Muscle layer of duodenum (tissue), 2 donors: ENCODE measurements around the gene NOS1AP.

Experiments used
- H3K27ac ChIP-seq: one replicate; pipeline ENCODE4 v1.7.0; 2013; ENCODE audit warnings: mild to moderate bottlenecking, low read length
- H3K27me3 ChIP-seq: one replicate; pipeline ENCODE4 v1.7.0; 2013; ENCODE audit warnings: low read depth, mild to moderate bottlenecking, control low read depth, low read length
- H3K36me3 ChIP-seq, 2 donors: one replicate each; pipeline ENCODE4 v1.7.0; 2013; ENCODE audit warnings: low read length in 2 of 2, control low read depth in 1 of 2, mild to moderate bottlenecking in 1 of 2; ENCODE audit not compliant: insufficient read depth in 2 of 2, control insufficient read depth in 1 of 2
- H3K4me1 ChIP-seq, 2 donors: one replicate each; pipeline ENCODE4 v1.7.0; 2013; ENCODE audit warnings: low read length in 2 of 2, mild to moderate bottlenecking in 2 of 2, control low read depth in 1 of 2, moderate library complexity in 1 of 2; ENCODE audit not compliant: insufficient read depth in 2 of 2, control insufficient read depth in 1 of 2
- H3K4me3 ChIP-seq, 2 donors: one replicate each; pipeline ENCODE4 v1.7.0; 2013; ENCODE audit warnings: low read length in 2 of 2, low read depth in 1 of 2, mild to moderate bottlenecking in 1 of 2
- H3K9me3 ChIP-seq, 2 donors: one replicate each; pipeline ENCODE4 v1.7.0; 2013; ENCODE audit warnings: low read length in 2 of 2, control low read depth in 1 of 2, mild to moderate bottlenecking in 1 of 2; ENCODE audit not compliant: control insufficient read depth in 1 of 2
- donor health status: healthy.

The NOS1AP gene

DNA sequence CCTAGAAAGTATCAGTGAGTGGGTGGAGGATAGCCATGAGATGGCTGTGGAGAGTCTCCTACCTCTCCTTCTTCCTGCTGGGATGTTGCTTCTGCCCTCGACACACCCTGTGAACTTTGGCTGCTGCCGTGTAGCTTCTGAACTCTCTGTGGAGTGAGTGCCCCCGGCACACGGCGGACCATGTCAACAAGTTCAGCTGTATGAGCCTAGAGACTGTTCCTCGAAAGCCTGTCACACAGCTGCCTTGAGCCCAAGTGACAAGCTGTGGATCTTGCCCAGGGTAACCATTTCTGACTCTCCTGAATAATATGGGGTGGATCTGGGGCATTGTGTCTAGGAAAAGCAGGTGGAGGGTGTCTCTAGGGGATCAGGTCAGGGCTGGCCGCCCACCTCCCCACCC lies 143.2 kb downstream of the NOS1AP start:
- H3K4me1 ChIP-seq, result peaks cover 13 to 27% of the 10 kb centered on the region in 2 donors
- H3K27ac ChIP-seq, result no peak overlapping the region
- H3K27me3 ChIP-seq, result no peaks in the 10 kb centered on the region
- H3K9me3 ChIP-seq, result no peaks in the 10 kb centered on the region
- H3K36me3 ChIP-seq, result no peaks in the 10 kb centered on the region
- no peak overlapping the region for H3K4me3 ChIP-seq

DNA sequence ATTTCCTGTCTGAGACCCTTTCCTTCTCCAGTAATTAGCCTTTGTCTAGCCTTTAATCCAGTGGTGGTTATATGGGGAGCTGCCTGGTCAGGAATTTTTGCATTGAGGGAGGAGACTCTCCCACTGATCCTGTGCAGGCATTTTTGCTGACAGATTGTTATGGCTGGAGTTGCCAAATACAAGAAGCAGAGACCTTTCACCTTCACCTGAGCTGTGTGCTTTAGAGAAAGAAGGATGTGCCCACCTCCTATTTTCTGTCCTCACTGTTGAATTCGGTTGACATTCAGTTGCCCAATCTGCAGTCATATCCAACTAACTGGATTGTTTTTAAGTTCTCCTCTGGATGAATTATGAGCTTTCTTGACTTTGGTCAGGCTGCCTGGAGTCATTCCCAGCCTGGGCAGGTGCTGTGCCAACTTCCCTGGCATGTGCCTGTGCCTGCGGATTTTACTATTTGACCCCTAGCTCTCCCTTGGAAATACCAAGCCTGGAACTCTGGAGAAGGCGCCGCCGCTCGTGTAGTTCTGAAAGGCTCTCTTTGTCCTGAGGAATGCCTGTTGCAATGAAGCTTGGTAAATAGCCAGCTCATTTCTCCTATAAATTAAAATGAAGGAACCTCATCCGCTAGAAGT lies 143.9 kb downstream of the NOS1AP start:
- no peaks in the 10 kb centered on the region for H3K27me3 ChIP-seq
- no peak overlapping the region for H3K4me3 ChIP-seq
- no peaks in the 10 kb centered on the region for H3K9me3 ChIP-seq
- no peaks in the 10 kb centered on the region for H3K36me3 ChIP-seq
- H3K4me1 ChIP-seq, result peaks cover 13 to 34% of the 10 kb centered on the region in 2 donors
- peak overlapping the region; percentile 39 for H3K27ac ChIP-seq

DNA sequence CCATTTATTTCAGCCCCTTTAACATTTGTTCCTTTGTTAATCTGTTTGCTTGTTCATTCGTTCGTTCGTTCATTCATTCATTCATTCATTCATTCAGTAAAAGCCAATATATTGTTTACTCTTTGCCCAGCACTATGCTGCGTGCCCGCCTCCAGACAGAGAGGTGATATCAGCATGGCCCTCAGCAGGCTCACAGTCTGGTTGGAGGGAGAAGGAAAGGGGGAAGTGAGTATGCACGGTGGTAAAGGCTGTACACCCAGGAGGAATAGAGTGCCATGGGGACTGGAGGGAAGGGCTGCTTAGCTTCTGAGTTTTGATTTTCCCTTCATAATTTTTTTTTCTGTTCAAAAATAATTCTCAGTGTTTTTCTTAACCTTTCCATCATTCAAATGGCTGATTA lies 144.7 kb downstream of the NOS1AP start:
- H3K27ac ChIP-seq, result no peak overlapping the region

DNA sequence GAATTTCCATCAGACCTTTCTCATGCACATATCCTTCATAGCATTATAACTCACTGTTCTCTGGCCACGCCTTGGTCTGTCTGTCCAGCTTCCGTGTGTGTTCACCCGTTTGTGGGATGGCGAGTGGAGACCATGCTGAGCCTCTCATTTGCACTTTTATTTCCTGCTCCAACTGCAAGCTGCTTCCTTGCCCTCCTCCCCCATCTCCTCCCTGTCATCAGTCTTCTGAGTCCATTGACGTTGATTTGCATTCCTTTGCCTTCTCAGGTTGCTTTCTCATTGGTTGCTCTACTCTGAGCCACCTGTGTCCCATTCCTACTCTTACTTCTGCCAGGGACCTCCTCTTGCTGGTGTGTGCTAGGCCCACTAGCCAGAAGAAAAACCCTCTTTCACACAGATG lies 146.4 kb downstream of the NOS1AP start:
- Histone ChIP-seq H3K9me3 (no peaks in the 10 kb centered on the region), H3K27me3 (no peaks in the 10 kb centered on the region), H3K27ac (no peak overlapping the region), H3K4me3 (no peak overlapping the region), H3K4me1 (peaks cover 13 to 45% of the 10 kb centered on the region in 2 donors), H3K36me3 (no peaks in the 10 kb centered on the region)

More for the DNA sequence above, 144.7 kb downstream of the NOS1AP start:
- Histone ChIP-seq H3K36me3 (no peaks in the 10 kb centered on the region), H3K9me3 (no peaks in the 10 kb centered on the region), H3K4me3 (no peak overlapping the region), H3K4me1 (peaks cover 13 to 42% of the 10 kb centered on the region in 2 donors), H3K27me3 (no peaks in the 10 kb centered on the region)

DNA sequence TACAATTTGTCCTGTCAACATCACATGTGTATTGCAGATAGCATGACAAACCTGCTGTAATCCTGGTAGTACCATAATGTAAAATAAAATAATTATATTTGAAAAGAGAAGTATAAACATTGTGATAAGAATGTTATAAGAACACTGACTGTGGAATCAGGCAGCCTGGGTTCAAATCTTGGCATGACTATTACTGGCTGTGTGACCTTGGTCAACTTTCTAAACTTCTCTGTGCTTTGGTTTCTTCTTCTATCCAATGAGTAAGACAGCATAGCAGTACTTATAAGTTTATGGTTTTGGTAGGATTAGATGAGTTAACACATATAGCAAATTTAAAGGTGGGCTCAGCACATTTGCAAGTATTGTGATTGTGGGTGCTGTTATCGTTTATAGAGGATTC lies 147.1 kb downstream of the NOS1AP start:
- Histone ChIP-seq H3K4me1 (peaks cover 13 to 43% of the 10 kb centered on the region in 2 donors), H3K36me3 (no peaks in the 10 kb centered on the region), H3K27me3 (no peaks in the 10 kb centered on the region), H3K27ac (no peak overlapping the region), H3K9me3 (no peaks in the 10 kb centered on the region), H3K4me3 (no peak overlapping the region)

DNA sequence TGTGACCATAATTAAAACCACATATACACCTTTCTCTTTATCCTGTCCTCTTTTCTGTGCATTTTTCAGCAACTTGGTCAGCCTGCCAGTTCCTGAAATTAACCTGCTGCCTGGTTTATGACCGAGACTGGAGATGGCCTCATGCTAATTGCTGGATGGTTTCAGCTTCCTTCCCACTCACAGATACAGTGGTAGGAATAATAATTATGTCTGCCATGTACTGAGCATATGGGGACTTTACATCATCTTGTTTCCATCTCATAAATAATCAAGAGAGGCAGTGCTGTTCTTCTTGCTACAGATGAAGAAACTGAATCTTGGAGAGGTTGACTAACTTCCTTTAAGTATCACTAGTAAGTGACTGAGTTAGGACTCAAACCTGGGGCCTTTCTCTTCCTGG lies 148.2 kb downstream of the NOS1AP start:
- Histone ChIP-seq H3K9me3 (no peaks in the 10 kb centered on the region), H3K4me1 (peaks cover 8 to 32% of the 10 kb centered on the region in 2 donors), H3K27ac (no peak overlapping the region), H3K27me3 (no peaks in the 10 kb centered on the region), H3K4me3 (no peak overlapping the region), H3K36me3 (no peaks in the 10 kb centered on the region)

DNA sequence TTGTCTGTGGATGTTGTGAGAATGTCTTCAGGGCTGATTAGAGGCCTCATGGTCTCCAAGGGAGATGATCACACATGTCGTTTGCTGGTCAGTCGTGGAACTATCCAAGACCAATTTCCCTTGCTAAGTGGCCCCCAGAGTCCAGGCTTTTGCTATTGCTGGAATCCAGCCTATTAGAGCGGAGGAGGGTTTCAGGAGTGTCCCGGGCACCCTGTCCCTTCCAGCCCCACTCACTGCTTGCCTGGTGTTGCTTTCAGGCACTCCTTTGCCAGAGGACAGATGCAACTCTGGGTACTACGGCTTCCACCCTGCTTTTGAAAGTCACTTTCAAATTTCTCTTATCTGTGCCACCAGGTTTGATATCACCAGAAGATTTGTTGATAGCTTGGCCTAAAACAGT lies 149.1 kb downstream of the NOS1AP start:
- H3K36me3 ChIP-seq, result no peaks in the 10 kb centered on the region
- H3K4me1 ChIP-seq, result peaks cover 0 to 26% of the 10 kb centered on the region in 2 donors
- no peaks in the 10 kb centered on the region for H3K27me3 ChIP-seq
- H3K27ac ChIP-seq, result no peak overlapping the region
- H3K4me3 ChIP-seq, result no peak overlapping the region
- H3K9me3 ChIP-seq, result no peaks in the 10 kb centered on the region

DNA sequence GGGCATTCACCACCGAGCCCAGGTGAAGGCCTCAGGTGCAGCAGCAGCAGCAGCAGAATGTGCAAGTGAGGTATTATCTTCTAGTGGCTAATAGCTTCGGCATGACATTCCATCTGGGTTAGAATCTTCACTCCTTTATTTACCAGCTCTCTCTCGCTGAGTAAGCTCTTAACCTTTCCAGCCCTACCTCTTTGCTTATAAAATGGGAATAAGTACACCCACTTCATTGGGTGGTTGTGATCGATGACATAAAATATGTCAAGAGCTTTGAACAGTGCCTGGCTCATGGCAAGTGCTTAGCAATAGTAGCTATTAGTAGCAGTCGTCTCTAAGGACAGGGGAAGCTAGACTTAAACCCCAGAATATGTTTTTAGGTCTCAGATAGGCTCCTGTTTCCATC lies 149.5 kb downstream of the NOS1AP start:
- no peaks in the 10 kb centered on the region for H3K36me3 ChIP-seq
- peaks cover 0 to 22% of the 10 kb centered on the region in 2 donors for H3K4me1 ChIP-seq
- H3K27me3 ChIP-seq, result no peaks in the 10 kb centered on the region
- H3K9me3 ChIP-seq, result no peaks in the 10 kb centered on the region
- H3K4me3 ChIP-seq, result no peak overlapping the region
- H3K27ac ChIP-seq, result no peak overlapping the region

DNA sequence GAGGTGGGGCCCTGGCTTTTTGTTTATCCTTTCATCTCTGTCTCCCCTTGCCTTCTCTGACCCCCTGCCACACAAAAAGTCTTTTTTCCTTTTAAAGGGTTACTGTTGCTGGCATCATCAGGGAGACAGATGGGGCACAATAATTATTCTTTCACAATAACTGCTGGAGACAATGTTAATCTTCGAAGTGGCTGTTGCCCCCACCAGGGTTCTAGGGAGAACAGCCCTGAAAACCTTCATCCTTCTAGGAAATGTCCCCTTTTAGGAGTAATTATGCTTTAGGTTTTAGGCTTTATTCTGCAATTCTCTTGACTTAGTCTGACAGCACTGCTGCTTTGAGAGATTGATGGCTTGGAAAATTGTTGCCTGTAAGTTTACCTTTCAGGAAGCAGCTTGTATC lies 150.0 kb downstream of the NOS1AP start:
- Histone ChIP-seq H3K4me3 (no peak overlapping the region), H3K9me3 (no peaks in the 10 kb centered on the region), H3K27me3 (no peaks in the 10 kb centered on the region), H3K36me3 (no peaks in the 10 kb centered on the region), H3K4me1 (peaks cover 0 to 18% of the 10 kb centered on the region in 2 donors), H3K27ac (no peak overlapping the region)

DNA sequence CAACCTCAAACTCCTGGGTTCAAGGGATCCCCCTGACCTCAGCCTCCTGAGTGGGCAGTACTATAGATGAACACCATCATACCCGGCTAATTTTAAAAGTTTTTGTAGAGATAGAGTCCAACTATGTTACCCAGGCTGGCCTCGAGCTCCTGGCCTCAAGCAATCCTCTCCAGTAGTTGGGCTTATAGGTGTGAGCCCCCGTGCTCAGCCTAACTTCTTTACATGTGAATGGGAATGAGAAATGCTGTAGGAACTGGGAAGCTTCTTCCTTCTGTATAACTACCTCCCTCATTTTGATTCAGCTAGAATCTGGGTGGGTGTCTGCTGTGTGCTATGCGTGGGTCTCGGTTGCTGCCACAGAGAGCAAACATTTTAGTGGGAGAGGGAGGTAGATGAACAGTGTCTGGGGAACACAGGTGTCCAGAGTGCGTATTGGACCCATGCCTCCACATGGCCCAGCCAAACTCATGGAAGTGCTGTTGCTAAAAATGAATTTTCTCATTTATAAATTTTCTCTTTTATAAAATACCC lies 150.6 kb downstream of the NOS1AP start:
- no peaks in the 10 kb centered on the region for H3K36me3 ChIP-seq
- no peaks in the 10 kb centered on the region for H3K27me3 ChIP-seq
- no peak overlapping the region for H3K27ac ChIP-seq
- H3K4me3 ChIP-seq, result no peak overlapping the region
- H3K9me3 ChIP-seq, result no peaks in the 10 kb centered on the region
- peaks cover 0 to 18% of the 10 kb centered on the region in 2 donors for H3K4me1 ChIP-seq

DNA sequence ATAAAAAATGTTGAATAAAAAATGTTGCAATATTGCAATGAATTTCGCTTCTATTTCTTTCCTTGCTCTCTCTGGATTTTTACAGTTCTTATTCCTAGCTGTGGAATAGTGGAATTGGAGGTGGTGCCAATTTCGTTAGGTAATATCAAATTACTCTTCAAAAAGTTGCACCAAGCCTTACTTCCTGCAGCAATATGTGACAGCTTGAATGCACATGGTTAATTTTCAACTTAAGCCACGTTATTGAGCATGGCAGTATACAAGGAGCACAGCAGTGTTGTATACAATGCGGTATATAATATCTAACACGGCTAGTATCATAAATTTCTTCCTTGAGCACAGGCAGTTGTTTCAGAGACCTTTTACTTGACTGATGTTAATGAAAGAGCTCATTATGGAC lies 152.5 kb downstream of the NOS1AP start:
- no peaks in the 10 kb centered on the region for H3K36me3 ChIP-seq

DNA sequence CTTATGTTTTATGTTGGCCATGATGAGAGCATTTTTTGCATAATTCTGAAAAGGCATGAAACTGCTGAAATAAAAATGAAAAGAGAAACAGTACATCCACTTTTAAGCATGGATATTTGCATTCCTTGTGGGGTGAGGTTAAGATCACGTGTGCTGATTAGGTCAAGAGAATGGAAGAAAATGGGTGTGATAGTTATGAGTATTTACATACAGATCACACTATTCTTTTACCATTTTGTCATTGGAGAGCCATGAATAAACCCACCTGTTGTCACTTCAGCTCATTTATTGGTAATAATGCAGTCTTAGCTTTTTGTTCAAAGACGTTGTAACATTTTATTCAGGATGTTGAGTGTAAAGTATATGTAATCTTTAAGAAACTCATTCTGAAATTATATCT lies 153.2 kb downstream of the NOS1AP start:
- Histone ChIP-seq H3K9me3 (no peaks in the 10 kb centered on the region), H3K36me3 (no peaks in the 10 kb centered on the region), H3K27ac (no peak overlapping the region), H3K27me3 (no peaks in the 10 kb centered on the region), H3K4me3 (no peak overlapping the region), H3K4me1 (peaks cover 0 to 18% of the 10 kb centered on the region in 2 donors)

More for the DNA sequence above, 152.5 kb downstream of the NOS1AP start:
- Histone ChIP-seq H3K27ac (no peak overlapping the region), H3K9me3 (no peaks in the 10 kb centered on the region), H3K4me1 (peaks cover 0 to 18% of the 10 kb centered on the region in 2 donors), H3K4me3 (no peak overlapping the region), H3K27me3 (no peaks in the 10 kb centered on the region)
